Left ventricle myocardium inferior (tissue), 1 donor: Measurements from ENCODE around the gene ZFP1. TPM values are rescaled to one million over a fixed set of nuclear protein-coding genes. Genes with fewer than 3 reads are reported as not detected.

Experiments used
- DNase-seq: peaks from one replicate; pipeline ENCODE4 v3.0.0-alpha.2; 2020
- H3K27ac ChIP-seq: fragments of 200-600 bp; replicated peaks from 2 replicates; pipeline ENCODE4 v1.8.0; 2021
- H3K27me3 ChIP-seq: fragments of 200-600 bp; 2 replicates; pipeline ENCODE4 v1.8.0; 2021; ENCODE audit warnings: low read depth
- H3K36me3 ChIP-seq: fragments of 200-600 bp; 2 replicates; pipeline ENCODE4 v1.8.0; 2021
- H3K4me1 ChIP-seq: fragments of 200-600 bp; 2 replicates; pipeline ENCODE4 v1.8.0; 2021
- H3K4me3 ChIP-seq: fragments of 200-600 bp; 2 replicates; pipeline ENCODE4 v1.8.0; 2021; ENCODE audit warnings: mild to moderate bottlenecking, moderate library complexity
- H3K9me3 ChIP-seq: fragments of 200-600 bp; replicated peaks from 2 replicates; pipeline ENCODE4 v1.8.0; 2021
- intact Hi-C: fragments of 100-400 bp; cut with micrococcal nuclease; formaldehyde crosslinking; loops from one replicate; pipeline ENCODE4 v1.11.0; 2022
- long read RNA-seq: library from polyadenylated mRNA; unstranded; transcript quantifications from one replicate; pipeline ENCODE4 v2.0.0, GENCODE V29; 2021
- total RNA-seq: library from RNA; stranded (reverse); fragmentation: NEBNext Ultra II Directional; extraction: Animal tissue kit (Norgen Biotek cat#: 25700); gene quantifications from one replicate; pipeline ENCODE4 v1.2.1, GENCODE V29; 2021
- TF ChIP-seq, protein P1 (sequence below): fragments of 200-600 bp; IDR thresholded peaks from 2 replicates; pipeline ENCODE4 v1.8.0; 2021; ENCODE audit warnings: antibody characterized with exemption, mild to moderate bottlenecking, borderline replicate concordance
- donor health status: DM: no; HTN: yes; CAD: no; lungs with severe emphysema.

Gene ZFP1
- 6.7 TPM for total RNA-seq
- long read RNA-seq, transcript ZFP1-209 (4 exons, 1,457 nt): major isoform, 7 of 16 reads
- long read RNA-seq, partial matches to known transcripts: 1 of 16 reads
- long read RNA-seq, other reads (novel, unspliced or antisense): 6 of 16 reads

DNA sequence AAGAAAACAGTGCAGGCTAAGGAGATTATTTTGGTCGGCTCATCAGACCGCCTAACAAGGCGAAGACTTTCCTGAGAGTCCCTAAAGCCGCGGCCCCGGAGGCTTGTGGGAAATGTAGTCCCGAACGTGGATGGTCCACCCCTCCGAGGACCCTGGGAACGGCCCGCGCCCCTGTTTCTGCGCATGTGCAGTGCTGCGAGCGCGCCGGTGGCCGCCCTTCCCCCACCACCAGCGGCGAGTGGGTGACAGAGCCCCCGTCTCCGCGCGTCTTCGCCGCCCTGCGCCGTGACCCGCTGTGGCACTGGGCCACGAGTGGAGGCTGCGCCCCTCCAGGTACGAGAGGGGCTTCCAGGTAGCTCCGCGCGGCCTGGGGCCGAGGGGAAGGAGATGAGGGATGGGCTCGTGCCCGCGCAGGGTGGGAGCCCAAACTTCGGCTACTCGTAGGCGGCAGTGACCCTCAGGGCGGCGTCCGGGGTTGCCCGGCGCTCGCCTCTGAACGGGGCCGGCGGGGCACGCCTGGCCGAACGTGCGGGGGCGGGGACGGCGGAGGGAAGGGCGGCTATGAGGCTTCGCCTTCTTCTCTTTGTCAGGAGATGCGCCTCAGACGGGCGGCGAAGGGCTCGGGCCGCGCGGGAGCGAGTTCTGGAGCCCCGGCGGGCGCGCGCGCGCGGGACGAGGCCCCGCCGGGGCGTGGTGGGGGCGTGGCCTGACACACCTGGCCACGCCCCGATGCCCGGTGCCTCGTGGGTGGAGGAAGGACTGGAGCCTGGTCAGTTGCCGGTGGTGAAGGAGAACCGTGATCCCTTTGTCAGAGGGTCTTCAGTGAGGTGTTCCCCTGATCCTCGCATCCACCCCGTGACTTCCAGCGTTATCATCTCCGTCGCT lies at the start of gene ZFP1:
TSS of gene ZFP1 (plus strand) at position 214 of the 885 bp plus-strand sequence. CDS start 4,428 bp downstream, outside the sequence.
- TF ChIP-seq, protein P1, sequence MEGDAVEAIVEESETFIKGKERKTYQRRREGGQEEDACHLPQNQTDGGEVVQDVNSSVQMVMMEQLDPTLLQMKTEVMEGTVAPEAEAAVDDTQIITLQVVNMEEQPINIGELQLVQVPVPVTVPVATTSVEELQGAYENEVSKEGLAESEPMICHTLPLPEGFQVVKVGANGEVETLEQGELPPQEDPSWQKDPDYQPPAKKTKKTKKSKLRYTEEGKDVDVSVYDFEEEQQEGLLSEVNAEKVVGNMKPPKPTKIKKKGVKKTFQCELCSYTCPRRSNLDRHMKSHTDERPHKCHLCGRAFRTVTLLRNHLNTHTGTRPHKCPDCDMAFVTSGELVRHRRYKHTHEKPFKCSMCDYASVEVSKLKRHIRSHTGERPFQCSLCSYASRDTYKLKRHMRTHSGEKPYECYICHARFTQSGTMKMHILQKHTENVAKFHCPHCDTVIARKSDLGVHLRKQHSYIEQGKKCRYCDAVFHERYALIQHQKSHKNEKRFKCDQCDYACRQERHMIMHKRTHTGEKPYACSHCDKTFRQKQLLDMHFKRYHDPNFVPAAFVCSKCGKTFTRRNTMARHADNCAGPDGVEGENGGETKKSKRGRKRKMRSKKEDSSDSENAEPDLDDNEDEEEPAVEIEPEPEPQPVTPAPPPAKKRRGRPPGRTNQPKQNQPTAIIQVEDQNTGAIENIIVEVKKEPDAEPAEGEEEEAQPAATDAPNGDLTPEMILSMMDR: no peak
- Histone ChIP-seq H3K9me3 (peaks cover 42% of the 10 kb centered on the region), H3K4me3 (peak within 1 kb of the TSS; percentile 89), H3K36me3 (peaks cover 28% of the 10 kb centered on the region), H3K4me1 (peaks cover 21% of the 10 kb centered on the region), H3K27me3 (no peaks in the 10 kb centered on the region), H3K27ac (peak within 1 kb of the TSS; percentile 96)
- intact Hi-C loops: no loop called here
- DNase-seq: peak; percentile 96

DNA sequence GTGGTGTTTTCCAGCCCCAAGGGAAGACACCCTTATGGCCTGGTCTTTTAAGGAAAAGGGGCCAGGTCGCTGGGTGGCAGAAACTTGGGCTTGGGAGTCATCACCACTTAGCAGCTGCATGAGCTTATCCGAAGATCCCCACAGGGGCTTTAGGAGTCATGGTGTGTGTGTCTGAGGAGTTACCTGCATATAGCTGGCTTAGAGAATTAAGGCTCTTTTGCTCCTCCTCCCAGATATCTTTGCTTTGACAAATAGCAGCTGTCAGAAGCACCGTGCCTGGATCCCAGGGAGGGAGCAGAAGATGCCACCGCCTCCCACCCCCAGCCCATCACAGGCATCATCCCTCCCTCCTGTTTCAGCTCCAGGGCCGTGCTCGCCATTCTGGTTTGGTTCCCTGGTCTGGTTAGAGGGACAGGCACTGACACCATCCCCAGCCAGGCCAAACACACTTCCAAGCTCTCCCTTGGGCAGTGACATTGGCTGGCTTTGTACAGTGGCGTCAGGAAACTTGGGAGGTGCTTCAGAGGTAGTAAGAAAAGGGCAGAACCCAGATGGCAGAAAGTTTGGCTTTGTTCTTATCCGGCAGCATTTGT lies 49.2 kb upstream of the ZFP1 start:
- TF ChIP-seq, protein P1: no peak
- DNase-seq: no peak
- Histone ChIP-seq H3K9me3 (no peaks in the 10 kb centered on the region), H3K27me3 (no peaks in the 10 kb centered on the region), H3K36me3 (peaks cover 13% of the 10 kb centered on the region), H3K4me3 (no peak overlapping the region), H3K4me1 (peaks cover 35% of the 10 kb centered on the region), H3K27ac (peak overlapping the region; percentile 81)
- intact Hi-C loops: no loop called here

GRCh38 chr16:75099738-75100602 lies 48.4 kb upstream of the ZFP1 start:
- Histone ChIP-seq H3K9me3 (no peaks in the 10 kb centered on the region), H3K27ac (peak overlapping the region; percentile 81), H3K36me3 (peaks cover 8% of the 10 kb centered on the region), H3K4me3 (no peak overlapping the region), H3K27me3 (no peaks in the 10 kb centered on the region), H3K4me1 (peaks cover 43% of the 10 kb centered on the region)
- no peak for DNase-seq
- TF ChIP-seq, protein P1: peak; percentile 31
- intact Hi-C loops: loop anchor here (10.0 kb wide), 1 partner anchor 55 kb away; no protein-coding TSS in a partner anchor

DNA sequence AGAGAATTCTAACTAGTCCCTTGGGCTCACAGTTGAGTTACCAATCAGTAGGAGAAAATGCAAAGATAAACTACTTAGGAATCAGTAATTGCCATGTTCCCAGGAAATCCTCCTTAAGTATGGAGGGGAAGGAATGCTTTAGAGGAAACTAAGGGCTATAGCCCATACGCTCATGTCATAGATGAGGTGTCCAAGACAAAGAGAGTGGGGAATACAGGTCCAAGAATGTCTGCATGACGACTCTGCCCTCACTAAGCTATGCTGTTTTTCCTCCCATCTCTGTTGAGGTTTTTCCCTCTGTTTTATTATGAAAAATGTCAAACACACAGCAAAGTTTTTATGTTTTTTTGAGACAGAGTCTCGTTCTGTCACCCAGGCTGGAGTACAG lies 47.7 kb upstream of the ZFP1 start:
- peaks cover 49% of the 10 kb centered on the region for H3K4me1 ChIP-seq
- no peak for DNase-seq
- intact Hi-C loops: loop anchor here (10.0 kb wide), 1 partner anchor 56 kb away; no protein-coding TSS in a partner anchor

More for the DNA sequence above, 47.7 kb upstream of the ZFP1 start:
- Histone ChIP-seq H3K4me3 (no peak overlapping the region), H3K9me3 (no peaks in the 10 kb centered on the region), H3K36me3 (peaks cover 1% of the 10 kb centered on the region), H3K27me3 (no peaks in the 10 kb centered on the region), H3K27ac (peak overlapping the region; percentile 81)
- TF ChIP-seq, protein P1: no peak
